AML-193 (cell line): ENCODE data around the gene BCL2L2.

Experiments
- DNase-seq, 2 experiments: peaks; one replicate each; lab custom pipeline; 2025; lab: John Stamatoyannopoulos, UW

The BCL2L2 gene

DNA sequence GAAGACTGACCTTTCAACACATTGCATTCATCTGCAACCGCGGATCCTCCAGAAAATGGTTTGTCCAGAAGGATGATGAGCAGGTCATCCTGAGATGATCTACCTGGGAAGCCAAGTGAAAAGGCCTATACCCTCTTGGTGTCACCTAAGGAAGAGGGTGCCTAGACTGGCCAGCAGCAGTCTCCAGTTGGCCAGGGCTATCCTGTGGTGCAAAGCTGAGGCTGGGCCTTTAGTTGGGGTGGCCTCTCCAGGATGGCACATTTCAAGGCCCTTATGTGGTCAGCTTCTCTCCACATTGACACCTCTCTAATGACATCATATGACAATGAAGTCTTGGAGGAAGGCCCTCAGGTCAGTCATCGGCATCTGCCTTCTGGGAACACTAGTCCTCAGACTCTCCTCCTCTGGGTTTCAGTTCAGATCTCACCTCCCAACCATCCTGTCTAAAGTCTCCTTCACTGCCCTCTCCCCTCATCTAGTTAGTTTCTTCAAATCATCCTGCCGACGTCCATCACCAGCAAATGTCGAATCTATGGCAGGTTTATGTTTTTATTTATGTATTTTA is 49.3 kb downstream of the BCL2L2 start:
- DNase-seq, result no peak

GRCh38 chr14:23356662-23357061 is 50.0 kb downstream of the BCL2L2 start:
- DNase-seq, result no peak

GRCh38 chr14:23357261-23357660 is 50.6 kb downstream of the BCL2L2 start:
- DNase-seq, result no peak

- DNase-seq, result no peak
Measured at GRCh38 chr14:23358042-23358441, 51.4 kb downstream of the BCL2L2 start.

DNA sequence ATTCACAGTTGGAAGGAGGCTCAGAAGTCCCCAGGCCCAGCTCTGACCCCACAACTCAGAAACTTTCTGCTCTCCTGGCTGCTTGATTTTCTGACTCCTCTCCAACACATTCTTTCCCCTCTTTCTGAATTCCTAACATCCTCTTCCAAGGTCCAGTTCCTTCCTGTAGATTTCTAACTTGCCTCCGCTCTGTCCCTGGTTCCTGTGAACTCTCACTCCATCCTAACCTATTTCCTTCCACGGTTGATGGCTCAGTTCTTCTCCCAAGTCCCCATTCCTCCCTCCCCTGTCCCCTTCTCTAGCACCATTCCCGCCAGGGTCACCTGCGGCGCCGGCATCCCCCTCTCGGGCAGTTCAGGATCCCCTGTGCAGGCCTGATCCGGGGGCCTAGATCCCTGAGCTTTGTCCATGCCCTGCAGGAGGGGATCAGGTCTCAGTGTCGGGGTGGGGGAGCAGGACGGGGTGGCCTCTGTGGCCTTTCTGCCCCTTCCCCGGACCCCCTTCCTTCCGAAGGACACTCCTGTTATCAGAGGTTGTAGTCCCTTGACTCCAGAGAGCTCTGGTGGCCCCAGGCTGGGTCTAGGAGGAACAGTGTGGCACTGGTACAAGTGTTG is 52.0 kb downstream of the BCL2L2 start:
- DNase-seq, result no peak

GRCh38 chr14:23359167-23359626 is 52.6 kb downstream of the BCL2L2 start:
- DNase-seq, result no peak

- no peak for DNase-seq
Measured at GRCh38 chr14:23359722-23360447, 53.3 kb downstream of the BCL2L2 start.

- no peak for DNase-seq
Measured at GRCh38 chr14:23360496-23360895, 53.9 kb downstream of the BCL2L2 start.

DNA sequence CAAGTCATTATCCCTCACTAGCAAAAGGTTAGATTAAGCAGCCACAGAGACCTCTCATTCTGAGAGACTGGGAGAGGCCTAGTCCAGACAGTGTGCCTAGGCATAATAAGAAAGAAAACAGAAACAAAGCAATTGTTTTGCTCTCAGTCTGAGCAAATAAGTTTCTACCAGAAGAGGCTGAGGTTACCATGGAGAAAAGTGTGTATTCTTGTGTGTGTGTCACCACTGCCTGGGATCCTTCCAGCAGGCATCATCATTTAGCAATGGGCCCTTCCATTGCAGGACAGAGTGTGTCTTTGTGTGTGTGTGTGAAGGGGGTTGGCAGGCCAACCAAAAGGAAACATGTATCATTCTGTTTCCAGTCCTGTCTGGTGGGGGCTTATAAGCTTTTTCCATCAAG is 54.7 kb downstream of the BCL2L2 start:
- DNase-seq, result no peak
